ENCODE measurements around the gene SGCE.

The SGCE gene

DNA sequence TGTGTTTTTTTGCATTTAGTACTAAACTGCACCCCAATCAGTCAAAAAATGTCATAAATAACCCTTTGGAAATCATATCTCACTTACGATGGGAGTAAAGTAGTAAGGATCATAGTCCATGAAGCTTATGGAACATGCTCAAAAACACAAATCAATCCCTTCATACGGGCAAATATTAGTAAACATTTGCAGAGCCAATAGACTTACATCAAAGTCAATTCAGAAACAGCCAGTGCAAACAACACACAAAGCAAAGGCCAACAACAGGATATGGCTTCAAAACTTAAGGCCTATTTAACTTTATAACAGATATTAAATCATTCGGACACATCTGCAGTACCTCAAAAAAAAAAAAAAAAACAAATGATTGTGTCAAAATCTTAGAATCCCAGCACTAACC lies 32.1 kb downstream of the SGCE start:
- DNase-seq (ENCODE audit: low read depth in 4 of 4, low spot score in 1 of 4) = no peak

DNA sequence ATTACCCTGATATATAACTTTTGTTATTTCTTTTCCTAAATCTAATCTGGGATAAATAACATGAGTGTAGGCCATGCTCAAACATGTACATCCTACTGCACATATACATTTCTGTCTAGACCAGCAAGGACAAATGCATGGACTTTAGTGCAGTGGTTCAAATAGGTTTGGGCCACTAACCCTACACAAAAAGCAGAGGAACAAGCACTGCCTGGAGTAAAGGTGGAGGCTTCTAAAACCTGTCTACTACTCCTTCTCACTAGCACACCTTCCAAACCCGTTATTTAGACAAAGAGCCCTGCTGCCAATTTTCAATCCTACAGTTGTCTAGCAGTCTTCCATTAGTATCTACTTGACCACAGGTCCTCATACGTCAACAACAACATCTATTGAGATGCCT lies 34.8 kb downstream of the SGCE start:
- DNase-seq (ENCODE audit: low read depth in 4 of 4, low spot score in 1 of 4) = no peak

DNA sequence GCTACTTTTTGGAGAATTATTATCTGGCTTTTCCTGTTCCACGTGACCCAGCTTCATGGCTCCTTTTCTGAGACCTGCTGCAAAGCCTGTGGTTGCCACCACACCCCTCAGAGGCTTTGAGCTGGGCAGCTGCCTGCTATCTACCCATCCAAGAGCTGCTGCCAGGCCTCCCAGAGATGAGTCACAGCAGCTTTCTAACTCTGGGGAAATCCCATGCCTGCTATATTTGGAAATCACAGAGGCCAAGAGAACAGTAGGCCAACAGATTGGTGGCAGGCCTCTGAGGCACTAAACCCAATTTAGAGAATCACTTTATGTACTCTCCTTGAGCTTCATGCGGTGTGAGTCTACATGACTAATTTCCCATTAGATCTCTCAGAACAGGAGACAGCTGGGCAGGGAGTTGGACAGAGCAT lies 35.2 kb downstream of the SGCE start:
- DNase-seq (ENCODE audit: low read depth in 4 of 4, low spot score in 1 of 4) = peak in 2 of 4 experiments; percentile 10 to 36

DNA sequence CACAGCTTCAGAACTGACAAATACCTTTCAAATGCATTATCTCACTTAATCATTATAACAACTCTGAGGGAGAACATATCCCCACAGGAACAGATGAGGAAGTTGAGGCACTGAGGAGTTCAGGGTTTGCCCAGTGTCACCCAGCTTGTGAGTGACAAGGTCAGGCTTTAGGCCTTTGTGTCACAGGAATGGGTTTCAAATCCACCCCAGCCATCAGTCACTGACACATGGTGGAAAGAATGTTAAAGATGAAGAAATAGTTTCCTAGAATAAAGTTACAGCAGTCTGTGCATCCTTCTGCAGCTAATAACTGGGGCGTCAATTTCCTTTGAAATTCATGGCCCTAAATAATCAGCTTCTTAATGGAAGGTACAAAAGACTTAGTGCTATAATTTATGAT lies 37.8 kb downstream of the SGCE start:
- DNase-seq (ENCODE audit: low read depth in 4 of 4, low spot score in 1 of 4) = no peak

DNA sequence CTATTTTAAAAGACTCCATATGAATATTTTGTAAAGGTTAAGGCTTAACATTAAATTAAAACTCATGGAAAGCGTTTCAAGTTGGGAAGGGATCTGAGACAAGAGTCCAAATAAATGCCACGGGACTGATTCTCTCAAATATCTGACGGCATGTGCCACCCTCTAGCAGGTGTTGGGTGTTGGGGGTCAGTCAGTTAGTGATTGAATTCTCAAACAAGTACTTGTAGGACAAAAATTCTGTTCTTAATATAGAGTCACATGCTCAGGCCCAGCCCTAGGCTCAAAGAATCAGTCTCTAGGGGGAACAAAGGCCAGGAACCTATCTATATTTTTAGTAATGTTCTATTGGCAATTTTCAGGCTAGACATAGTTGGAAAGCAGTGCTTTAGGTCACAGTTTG lies 39.1 kb downstream of the SGCE start:
- DNase-seq (ENCODE audit: low read depth in 4 of 4, low spot score in 1 of 4) = no peak

DNA sequence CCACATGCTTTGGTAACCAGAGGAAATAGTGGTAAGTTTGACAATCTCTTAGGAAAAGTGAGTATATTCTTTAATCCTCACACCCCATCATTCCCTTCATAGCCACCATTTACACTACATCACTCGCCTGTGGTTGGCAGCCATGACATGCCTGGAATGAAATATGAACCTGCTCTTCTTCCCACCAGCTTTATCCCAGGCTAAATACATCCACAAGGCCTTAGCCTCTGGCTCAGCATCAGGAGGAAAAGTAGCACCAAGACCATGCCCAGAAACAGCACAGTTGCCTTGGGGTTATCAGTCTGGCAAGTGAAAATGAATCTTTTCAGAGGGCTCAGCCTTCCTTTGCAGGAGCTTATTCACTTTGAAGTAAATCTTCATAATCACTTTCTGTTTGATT lies 40.3 kb downstream of the SGCE start:
- no peak for DNase-seq (ENCODE audit: low read depth in 4 of 4, low spot score in 1 of 4)

DNA sequence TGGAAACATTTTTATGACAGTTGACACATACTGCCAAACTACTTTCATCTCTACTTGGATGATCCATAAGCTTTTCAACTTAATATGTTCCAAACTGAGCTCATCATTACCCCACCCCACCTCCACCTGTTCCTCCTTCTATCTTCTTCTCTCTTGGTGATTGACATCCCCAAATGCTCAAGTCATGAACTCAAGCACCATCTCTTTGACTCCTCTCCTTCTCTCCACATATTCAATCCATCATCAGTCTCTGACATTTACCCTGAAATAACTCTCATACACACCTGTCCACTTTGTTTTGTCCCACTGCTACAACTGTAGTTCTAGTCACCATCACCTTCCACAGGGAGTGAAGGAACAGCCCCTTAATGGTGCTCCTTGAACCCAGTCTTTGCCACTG lies 43.3 kb downstream of the SGCE start:
- DNase-seq (ENCODE audit: low read depth in 4 of 4, low spot score in 1 of 4) = no peak

DNA sequence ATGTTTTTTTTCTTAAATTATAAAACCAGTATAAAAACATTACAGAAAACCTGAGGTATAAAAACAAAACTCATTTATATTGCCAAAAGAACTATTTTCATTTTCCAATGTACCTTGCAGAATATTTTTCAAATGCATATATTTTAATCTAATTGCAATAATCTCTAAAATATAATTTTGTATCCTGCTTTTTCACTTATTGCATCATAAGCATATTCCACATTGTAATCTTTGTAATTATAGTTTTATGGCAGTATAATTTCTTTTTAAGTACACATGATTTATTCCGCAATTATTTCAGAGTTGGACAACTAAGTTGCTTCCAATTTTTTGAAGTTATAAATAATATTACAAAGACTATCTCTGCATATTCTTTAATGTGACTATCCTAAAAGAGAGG lies 43.7 kb downstream of the SGCE start:
- no peak for DNase-seq (ENCODE audit: low read depth in 4 of 4, low spot score in 1 of 4)

DNA sequence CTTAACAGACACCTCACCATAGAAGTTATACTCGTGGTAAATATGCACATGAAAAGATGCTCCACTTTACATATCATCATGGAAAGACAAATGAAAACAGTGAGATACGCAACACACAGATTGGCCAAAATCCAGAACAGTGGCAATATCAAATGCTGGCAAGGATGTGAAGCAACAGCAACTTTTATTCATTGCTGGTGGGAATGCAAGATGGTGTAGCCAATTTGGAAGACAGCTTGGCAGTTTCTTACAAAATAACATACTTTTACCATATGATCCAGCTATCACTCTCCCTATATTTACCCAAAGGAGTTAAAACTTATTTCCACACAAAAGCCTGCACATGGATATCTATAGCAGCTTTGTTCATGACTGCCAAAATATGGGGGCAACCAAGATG lies 46.4 kb downstream of the SGCE start:
- DNase-seq (ENCODE audit: low read depth in 4 of 4, low spot score in 1 of 4) = no peak

DNA sequence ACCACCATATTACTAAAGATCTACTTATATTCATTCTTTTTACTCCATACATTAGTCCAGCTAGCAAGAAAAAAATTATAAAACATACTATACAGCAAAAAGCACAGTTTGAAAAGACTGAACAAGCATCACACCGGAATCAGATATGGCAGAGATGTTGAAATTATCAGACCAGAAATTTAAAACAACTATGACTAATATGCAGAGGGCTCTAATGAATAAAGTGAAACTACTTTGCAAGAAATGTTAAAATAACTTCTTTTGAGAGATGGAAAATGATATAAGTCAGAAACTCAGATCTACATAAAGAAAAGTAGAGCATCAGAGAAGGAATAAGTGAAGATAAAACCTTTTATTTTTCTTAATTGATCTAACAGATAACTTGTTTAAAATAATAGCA lies 50.9 kb downstream of the SGCE start:
- no peak for DNase-seq (ENCODE audit: low read depth in 4 of 4, low spot score in 1 of 4)

DNA sequence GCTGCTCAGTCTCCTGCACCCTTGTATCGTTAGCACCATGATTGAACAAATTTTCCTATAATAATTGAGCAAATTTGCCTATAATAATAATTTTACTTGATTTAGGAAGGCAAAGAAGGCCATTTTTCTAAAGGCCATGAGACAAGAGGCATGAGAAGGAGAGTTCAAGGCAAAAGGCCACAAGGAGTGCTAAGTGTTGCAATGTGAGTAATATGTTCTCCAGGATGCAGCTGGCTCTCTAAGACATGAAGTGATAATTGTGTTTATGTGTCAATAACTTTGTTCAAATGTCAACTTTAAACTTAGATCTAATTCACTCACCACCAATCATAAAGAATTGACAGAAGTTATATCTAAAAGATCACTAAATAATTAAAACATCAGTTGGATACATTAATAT lies 53.8 kb downstream of the SGCE start:
- DNase-seq (ENCODE audit: low read depth in 4 of 4, low spot score in 1 of 4) = no peak

DNA sequence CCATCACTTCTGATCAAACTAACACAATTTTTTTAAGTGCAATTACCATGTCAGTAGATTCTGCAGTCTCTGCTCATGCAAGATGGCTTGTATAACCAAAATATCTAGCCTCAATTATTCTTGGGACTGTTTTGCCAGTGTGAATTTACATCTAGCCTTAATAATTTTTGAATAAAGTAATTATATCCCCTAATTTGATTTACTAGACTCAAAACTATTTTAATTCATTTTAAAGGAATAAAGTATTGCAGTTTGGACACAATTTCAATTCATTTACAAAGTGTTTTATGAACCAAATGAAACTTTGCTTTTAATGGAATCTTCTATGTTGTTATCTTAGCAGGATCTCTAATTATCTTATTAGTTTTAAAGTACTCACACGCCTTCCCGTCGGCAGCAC lies 55.7 kb downstream of the SGCE start:
- no peak for DNase-seq (ENCODE audit: low read depth in 4 of 4, low spot score in 1 of 4)

DNA sequence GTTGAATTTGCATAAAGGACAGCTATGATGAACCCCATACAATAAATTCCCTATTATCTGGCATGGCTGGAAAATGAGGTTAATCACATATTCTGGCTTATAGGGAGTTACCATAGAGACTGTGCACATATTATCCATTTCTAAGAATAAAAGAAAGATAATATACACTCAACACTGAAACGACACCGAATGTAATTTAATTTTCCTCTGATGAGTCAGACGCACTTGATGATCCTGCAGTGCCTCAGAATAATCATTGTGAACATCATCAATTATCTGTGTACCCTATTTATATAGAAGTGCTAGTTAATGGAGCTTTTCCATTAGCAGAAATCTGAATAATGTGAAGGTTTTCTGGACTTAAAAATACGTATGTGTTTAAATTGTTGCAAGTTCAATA lies 60.2 kb downstream of the SGCE start:
- DNase-seq (ENCODE audit: low read depth in 4 of 4, low spot score in 1 of 4) = no peak

DNA sequence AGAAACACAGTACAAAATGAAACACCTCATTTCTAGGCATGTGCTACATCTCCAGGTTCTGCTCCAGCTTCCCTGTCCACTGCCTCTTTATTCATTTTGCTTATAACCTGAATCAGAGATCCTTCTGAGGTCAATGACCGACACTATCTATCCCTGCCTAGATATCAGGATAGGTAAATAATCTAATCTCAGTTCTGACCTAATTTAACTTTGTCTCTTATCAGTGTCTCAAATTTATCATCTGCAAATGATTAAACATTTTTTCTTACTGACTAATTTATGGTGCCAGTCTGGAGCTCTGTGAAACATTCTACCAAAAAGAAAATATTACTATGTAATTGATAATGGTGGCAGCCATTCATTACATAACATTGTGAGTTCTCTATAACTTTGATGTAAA lies 61.1 kb downstream of the SGCE start:
- no peak for DNase-seq (ENCODE audit: low read depth in 4 of 4, low spot score in 1 of 4)

DNA sequence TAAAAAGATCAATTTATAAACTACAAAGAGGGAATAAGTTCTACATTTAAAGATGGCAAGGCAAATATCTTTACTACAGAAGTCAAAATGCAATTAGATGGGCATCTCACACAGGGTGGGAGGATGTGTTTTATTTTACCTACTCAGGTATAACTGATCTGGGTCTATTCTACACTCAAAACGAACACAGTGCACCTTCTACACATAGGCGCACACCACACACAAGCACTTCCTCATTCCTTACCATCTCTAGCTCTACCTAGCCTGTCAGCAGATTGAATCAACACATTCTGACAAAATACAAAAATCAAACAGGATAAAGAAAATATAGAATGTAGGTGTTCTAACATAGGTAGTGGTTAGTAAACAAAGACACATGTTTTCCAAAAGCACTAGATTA lies 64.8 kb downstream of the SGCE start:
- no peak for DNase-seq (ENCODE audit: low read depth in 4 of 4, low spot score in 1 of 4)

DNA sequence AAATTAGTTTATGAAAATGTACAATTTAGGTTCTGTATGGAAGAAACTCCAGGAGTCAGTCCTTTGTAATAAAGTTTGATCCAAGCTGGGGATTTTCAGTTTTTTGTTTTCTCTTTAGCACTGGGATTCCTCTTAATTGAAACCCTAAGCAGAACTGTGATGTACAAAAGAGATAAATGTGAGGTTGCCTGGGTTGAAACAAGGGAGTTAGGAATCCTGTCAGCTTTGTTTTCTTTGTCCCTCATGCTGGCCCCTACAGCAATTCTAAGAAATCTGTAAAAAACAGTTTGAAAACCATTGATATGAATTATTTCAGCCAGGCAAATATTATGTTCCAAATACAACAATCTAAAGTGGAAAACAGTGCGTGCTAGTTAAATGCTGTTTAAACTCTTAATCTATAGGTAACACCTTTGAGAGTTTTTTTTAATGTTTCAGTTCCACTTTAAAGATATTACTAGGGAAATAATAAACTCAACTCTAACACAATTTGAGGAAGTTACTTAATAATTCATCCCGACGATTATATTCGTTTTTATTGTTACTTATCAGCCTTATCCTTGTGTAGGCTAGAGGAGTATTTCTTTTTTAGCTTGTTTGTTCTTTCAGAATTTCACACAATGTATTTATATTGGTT lies 65.3 kb downstream of the SGCE start:
- DNase-seq (ENCODE audit: low read depth in 4 of 4, low spot score in 1 of 4) = no peak

DNA sequence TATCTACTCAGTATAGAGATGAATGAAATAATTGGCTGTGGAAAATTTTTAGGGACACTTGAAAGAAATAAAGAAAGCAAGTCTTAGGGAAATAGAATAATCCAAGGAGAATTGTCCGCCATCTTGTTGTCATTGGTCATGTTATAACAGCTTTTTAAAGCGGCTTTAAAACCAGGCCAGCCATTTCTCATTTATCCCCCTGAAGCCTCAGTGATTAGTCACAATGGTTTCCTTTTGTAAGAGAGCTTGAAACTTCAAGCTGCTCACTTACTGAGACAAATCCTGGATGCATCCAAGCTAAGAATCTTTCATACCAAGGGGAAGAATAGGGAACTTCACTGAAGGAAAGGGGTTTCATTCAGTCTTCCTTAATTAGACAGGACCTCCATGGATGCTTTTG lies 67.9 kb downstream of the SGCE start:
- DNase-seq (ENCODE audit: low read depth in 4 of 4, low spot score in 1 of 4) = no peak

DNA sequence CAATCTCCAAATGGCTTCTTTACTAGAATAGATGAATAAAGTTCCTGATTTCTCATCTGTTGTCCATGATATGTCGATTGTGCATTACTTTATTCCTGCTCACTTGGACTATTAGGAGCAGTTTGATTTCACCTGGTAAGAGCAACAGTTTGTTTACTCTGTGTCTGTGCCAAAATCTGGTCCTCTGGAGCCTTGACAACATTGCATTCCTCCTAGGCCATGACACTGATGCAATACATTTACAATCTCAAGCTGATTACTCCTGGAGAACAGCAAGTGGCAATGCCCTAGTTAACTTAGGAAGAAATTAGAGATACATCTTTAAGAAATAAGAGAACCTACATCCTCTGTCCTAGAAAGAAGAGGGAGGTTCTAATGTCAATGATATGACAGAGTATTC lies 71.8 kb downstream of the SGCE start:
- no peak for DNase-seq (ENCODE audit: low read depth in 4 of 4, low spot score in 1 of 4)

DNA sequence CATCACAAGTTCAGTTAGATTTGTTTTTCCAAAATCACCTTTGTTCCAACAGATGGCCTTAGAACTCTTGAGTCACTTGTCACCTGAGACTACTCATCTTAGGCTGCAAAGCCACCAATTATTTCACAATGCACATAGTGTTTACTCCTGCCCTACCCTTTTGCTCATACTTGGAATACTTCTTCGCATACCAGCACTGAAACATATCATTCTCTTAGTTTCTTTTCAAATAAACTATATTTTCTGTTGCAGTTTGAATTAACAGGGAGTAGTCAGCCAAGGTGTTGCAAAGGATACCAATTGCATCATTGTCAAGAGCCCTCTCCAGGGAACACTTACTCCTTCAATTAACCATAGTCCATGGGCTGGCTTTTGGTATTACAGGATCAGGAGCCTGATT lies 75.3 kb downstream of the SGCE start:
- DNase-seq (ENCODE audit: low read depth in 4 of 4, low spot score in 1 of 4) = no peak

DNA sequence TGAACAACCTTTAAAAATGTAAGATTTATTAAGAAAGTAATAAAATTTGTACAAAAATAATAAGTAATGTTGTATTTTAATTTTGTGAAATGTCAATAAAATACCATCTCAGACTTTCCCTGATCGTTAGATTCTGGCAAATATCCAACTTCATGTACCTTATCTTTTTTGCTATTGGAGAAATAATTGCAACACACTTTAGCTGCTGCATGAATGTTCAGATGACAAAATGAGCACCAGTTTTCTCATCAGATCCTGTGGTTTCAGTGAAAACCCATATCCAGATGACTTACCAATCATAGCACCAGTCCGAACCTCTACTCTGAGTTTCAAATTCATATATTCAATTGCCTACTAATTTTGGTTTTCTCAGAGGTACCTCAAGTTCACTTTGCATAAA lies 76.5 kb downstream of the SGCE start:
- no peak for DNase-seq (ENCODE audit: low read depth in 4 of 4, low spot score in 1 of 4)

DNA sequence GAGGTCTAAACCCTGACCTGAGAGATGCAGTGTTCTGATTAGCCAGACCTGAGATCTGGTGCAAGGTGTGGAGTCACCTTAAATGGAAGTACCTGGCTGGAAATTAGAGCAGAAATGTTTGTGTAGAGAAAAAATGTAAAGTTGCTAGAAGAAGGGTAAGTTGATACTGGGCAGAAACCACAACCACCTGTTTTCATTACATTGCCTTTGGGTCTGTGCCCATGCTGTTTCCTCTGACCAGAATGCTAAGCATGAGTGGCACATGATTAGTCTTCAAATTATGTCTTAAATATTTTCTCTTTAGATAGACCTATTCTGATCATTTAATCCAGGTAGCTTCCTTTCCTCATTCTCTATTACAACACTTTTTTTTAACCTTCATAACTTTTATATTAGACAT lies 77.3 kb downstream of the SGCE start:
- DNase-seq (ENCODE audit: low read depth in 4 of 4, low spot score in 1 of 4) = no peak

DNA sequence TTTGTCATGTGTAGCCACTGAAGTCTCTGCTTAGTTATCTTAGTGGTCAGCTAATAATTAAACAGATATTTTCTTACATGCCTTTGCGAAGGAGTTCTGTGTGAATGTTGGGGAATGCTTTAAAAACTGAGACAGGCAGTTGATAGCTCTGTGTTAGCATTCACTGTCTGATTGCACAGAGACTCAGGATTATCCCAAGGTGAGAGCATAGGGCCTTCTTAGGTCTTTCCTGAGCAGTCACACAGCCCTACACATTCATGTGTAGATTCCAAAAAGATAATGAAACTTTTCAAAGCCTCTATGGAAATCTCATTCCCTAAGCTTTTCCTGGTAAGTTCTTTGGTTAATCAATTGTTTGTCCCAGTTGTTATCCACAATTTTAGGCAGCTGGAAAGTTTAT lies 78.6 kb downstream of the SGCE start:
- DNase-seq (ENCODE audit: low read depth in 4 of 4, low spot score in 1 of 4) = no peak

DNA sequence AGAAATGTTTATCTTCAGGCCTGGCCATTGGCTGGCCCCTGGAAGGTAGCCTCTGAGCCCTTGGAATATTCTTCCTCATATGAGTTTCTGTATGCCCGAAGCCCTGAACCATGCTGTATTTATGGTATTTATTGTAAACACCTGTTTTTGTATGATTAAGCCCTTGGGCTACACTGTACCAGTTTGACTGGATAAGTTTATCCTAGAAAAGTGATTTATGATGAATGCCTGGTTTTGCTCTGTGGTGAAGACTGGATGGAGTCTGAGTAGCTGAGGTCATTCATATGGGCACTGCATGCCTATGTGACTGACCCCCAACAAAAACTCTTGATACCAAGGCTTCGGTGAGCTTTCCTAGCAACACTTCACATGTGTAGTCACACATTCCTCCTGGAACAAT lies 79.6 kb downstream of the SGCE start:
- no peak for DNase-seq (ENCODE audit: low read depth in 4 of 4, low spot score in 1 of 4)

DNA sequence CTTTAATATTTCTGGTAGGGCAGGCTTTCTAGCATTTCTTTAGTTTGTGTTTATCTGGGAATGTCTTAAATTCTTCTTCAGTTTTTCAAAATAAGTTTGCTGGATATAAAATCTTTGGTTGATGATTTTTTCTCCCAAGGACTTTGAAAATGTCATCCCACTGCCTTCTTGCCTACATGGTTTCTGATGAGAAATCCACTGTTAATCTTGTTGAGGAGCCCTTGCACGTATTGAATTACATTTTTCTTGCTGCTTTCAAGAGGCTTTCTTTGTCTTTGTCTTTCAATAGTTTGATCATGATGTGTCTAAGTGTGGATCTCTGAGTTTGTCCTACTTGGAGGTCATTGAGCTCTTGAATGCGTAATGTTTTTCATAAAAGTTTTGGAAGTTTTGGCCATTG lies 80.3 kb downstream of the SGCE start:
- DNase-seq (ENCODE audit: low read depth in 4 of 4, low spot score in 1 of 4) = no peak

All from stimulated activated CD4-positive, alpha-beta T cell treated with anti-CD3 and anti-CD28 coated beads, Interleukin-1b, Interleukin-23, amount 100 ng/mL, for 24 hours (primary cell).